HT-29 (cell line): Measurements from ENCODE around the gene ACTN3. TPM values are rescaled to one million over a fixed set of nuclear protein-coding genes. Genes with fewer than 3 reads are reported as not detected.
"Not testable (repeated sequence)": the region's sequence is repeated elsewhere in the genome, so short reads cannot be mapped to it uniquely, and the experiment has no call there.

Source experiments
- DNase-seq: peaks from one replicate; pipeline ENCODE4 v3.0.0-alpha.2; 2015; ENCODE audit warnings: low spot score
- total RNA-seq: library from RNA; depleted of rRNA; stranded (reverse); fragments of >200 nt; shearing (Covaris generic); gene quantifications from 2 replicates; pipeline ENCODE4 v1.2.3, GENCODE V29; 2014

The ACTN3 gene
- total RNA-seq, 1 experiment from 2014 or later: not detected

- DNase-seq: not testable (repeated sequence)
Measured at GRCh38 chr11:66544952-66545351, 1.8 kb upstream of the ACTN3 start.

GRCh38 chr11:66545701-66546367 is 869 bp upstream of the ACTN3 start, which contains the start of gene ZDHHC24:
Gene ZDHHC24, minus strand, starts transcription at chr11:66546048. Its CDS starts 45 bp downstream, at chr11:66546003.
- peak; percentile 99 for DNase-seq

- no peak for DNase-seq
Measured at GRCh38 chr11:66546966-66547661, 411 bp downstream of the ACTN3 start.

GRCh38 chr11:66547662-66548009 is 933 bp downstream of the ACTN3 start:
- DNase-seq: no peak

GRCh38 chr11:66548041-66548440 is 1.3 kb downstream of the ACTN3 start:
- no peak for DNase-seq

- no peak for DNase-seq
Measured at GRCh38 chr11:66548774-66549630, 2.3 kb downstream of the ACTN3 start.

- no peak for DNase-seq
Measured at GRCh38 chr11:66549696-66550095, 3.0 kb downstream of the ACTN3 start.

GRCh38 chr11:66550887-66551286 is 4.2 kb downstream of the ACTN3 start:
- no peak for DNase-seq

- DNase-seq: no peak
Measured at GRCh38 chr11:66554602-66555001, 7.9 kb downstream of the ACTN3 start.

GRCh38 chr11:66555416-66555815 is 8.7 kb downstream of the ACTN3 start:
- no peak for DNase-seq

GRCh38 chr11:66556086-66556485 is 9.4 kb downstream of the ACTN3 start:
- no peak for DNase-seq

- DNase-seq: no peak
Measured at GRCh38 chr11:66557733-66558326, 11.1 kb downstream of the ACTN3 start.

GRCh38 chr11:66559142-66559865 is 12.6 kb downstream of the ACTN3 start:
- no peak for DNase-seq

- DNase-seq: no peak
Measured at GRCh38 chr11:66559866-66560676, 13.4 kb downstream of the ACTN3 start.

- no peak for DNase-seq
Measured at GRCh38 chr11:66561178-66561974, 14.7 kb downstream of the ACTN3 start.

- no peak for DNase-seq
Measured at GRCh38 chr11:66561975-66562248, 15.2 kb downstream of the ACTN3 start.

- no peak for DNase-seq
Measured at GRCh38 chr11:66562275-66562674, 15.6 kb downstream of the ACTN3 start.

GRCh38 chr11:66562907-66563583 is 16.3 kb downstream of the ACTN3 start:
- DNase-seq: no peak

- no peak for DNase-seq
Measured at GRCh38 chr11:66563832-66564231, 17.1 kb downstream of the ACTN3 start.
